ENCODE measurements around the gene ASF1B. TPM values are rescaled to one million over a fixed set of nuclear protein-coding genes. Genes with fewer than 3 reads are reported as not detected.

Gene ASF1B
- total and polyA plus RNA-seq, 5 donors from 2014 or later, result 4.6 to 10.1 (median 8.6) TPM

DNA sequence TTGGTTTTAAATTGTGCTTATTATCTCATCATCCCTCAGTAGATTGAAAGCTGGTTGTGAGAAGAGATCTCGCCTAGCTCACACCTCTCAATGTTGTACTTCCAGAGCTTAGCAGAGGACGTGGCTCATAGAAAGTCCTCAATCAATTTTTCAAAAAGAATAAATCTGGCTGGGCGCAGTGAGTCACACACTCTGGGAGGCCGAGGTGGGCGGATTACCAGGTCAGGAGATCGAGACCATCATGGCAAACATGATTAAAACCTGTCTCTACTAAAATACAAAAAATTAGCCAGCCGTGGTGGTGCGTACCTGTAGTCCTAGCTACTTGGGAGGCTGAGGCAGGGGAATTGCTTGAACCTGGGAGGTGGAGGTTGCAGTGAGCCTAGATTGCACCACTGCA, 4.7 kb upstream of the ASF1B start:
- H3K4me1 ChIP-seq (ENCODE audit: control insufficient read depth, insufficient read depth, low read length, poor library complexity, severe bottlenecking), result peaks cover 17% of the 10 kb centered on the region
- DNase-seq (no peak), ATAC-seq (ENCODE audit: low read depth in 2 of 2) (no peak)
- Mint-ChIP-seq H3K4me1 (peaks cover 11 to 44% (median 33%) of the 10 kb centered on the region in 4 donors), H3K36me3 (peaks cover 13% of the 10 kb centered on the region), H3K27me3 (no peaks in the 10 kb centered on the region), H3K4me3 (peak overlapping the region in 1 of 4 donors; percentile 30), H3K9me3 (no peaks in the 10 kb centered on the region), H3K27ac (no peak overlapping the region)
- H3K27me3 ChIP-seq (ENCODE audit: control insufficient read depth, insufficient read depth, low read length), result no peaks in the 10 kb centered on the region
- H3K36me3 ChIP-seq (ENCODE audit: control insufficient read depth, insufficient read depth, low read length), result peaks cover 7% of the 10 kb centered on the region
- no peaks in the 10 kb centered on the region for H3K9me3 ChIP-seq (ENCODE audit: control insufficient read depth in 2 of 2, low read length in 2 of 2)
- no peak overlapping the region for H3K27ac ChIP-seq (ENCODE audit: insufficient read depth, low read length, poor library complexity, severe bottlenecking)
- no peak overlapping the region for H3K4me3 ChIP-seq (ENCODE audit: low read depth, low read length)

- Mint-ChIP-seq H3K27ac (peak overlapping the region in 2 of 3 donors; percentile 64 to 65), H3K9me3 (no peaks in the 10 kb centered on the region), H3K4me1 (peaks cover 11 to 47% (median 25%) of the 10 kb centered on the region in 4 donors), H3K36me3 (peaks cover 11% of the 10 kb centered on the region), H3K27me3 (no peaks in the 10 kb centered on the region), H3K4me3 (peak overlapping the region in 3 of 4 donors; percentile 14 to 59 (median 51))
- Histone ChIP-seq H3K36me3 (ENCODE audit: control insufficient read depth, insufficient read depth, low read length) (peaks cover 7% of the 10 kb centered on the region), H3K9me3 (ENCODE audit: control insufficient read depth in 2 of 2, low read length in 2 of 2) (no peaks in the 10 kb centered on the region), H3K27me3 (ENCODE audit: control insufficient read depth, insufficient read depth, low read length) (no peaks in the 10 kb centered on the region), H3K4me1 (ENCODE audit: control insufficient read depth, insufficient read depth, low read length, poor library complexity, severe bottlenecking) (peaks cover 26% of the 10 kb centered on the region), H3K4me3 (ENCODE audit: low read depth, low read length) (no peak overlapping the region), H3K27ac (ENCODE audit: insufficient read depth, low read length, poor library complexity, severe bottlenecking) (no peak overlapping the region)
- no peak for ATAC-seq (ENCODE audit: low read depth in 2 of 2)
- no peak for DNase-seq
Measured at GRCh38 chr19:14139944-14140343, 3.6 kb upstream of the ASF1B start.

DNA sequence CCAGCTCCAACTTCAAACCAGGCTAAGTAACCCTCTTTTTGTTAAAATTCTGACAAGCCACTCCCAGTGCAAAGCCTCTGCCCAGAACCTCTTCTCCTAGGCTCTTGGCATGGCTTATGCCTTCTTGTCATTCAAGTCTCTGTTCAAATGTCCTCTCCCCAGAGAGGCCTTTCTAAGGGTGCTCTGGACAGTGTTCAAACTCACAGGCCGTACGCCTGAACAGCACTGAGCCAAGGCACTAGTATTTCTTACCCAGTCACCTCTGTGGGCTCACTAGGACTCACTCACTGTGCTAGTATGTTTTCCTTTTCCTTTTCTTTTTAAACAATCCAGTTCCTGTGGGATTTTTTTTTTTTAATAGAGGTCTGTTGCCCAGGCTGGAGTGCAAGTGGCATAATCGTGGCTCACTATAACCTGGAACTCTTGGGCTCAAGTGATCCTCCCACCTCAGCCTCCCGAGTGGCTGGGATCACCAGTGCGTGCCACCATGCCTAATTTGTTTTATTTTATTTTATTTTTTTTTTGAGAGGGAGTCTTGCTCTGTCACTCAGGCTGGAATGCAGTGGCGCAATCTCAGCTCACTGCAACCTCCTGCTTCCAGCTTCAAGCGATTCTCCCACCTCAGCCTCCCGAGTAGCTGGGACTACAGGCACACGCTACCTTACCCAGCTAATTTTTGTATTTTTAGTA, 2.3 kb upstream of the ASF1B start:
- no peaks in the 10 kb centered on the region for H3K27me3 ChIP-seq (ENCODE audit: control insufficient read depth, insufficient read depth, low read length)
- ATAC-seq (ENCODE audit: low read depth in 2 of 2) (no peak), DNase-seq (no peak)
- H3K4me1 Mint-ChIP-seq, result peaks cover 14 to 49% (median 27%) of the 10 kb centered on the region in 4 donors
- H3K27ac ChIP-seq (ENCODE audit: insufficient read depth, low read length, poor library complexity, severe bottlenecking), result no peak overlapping the region
- no peaks in the 10 kb centered on the region for H3K9me3 ChIP-seq (ENCODE audit: control insufficient read depth in 2 of 2, low read length in 2 of 2)
- H3K4me3 ChIP-seq (ENCODE audit: low read depth, low read length), result peak overlapping the region; percentile 19
- H3K36me3 Mint-ChIP-seq, result peaks cover 11% of the 10 kb centered on the region
- peak overlapping the region in 2 of 3 donors; percentile 69 to 78 for H3K27ac Mint-ChIP-seq
- no peaks in the 10 kb centered on the region for H3K27me3 Mint-ChIP-seq
- H3K4me1 ChIP-seq (ENCODE audit: control insufficient read depth, insufficient read depth, low read length, poor library complexity, severe bottlenecking), result peaks cover 26% of the 10 kb centered on the region
- H3K36me3 ChIP-seq (ENCODE audit: control insufficient read depth, insufficient read depth, low read length), result peaks cover 7% of the 10 kb centered on the region
- peak overlapping the region; percentile 57 to 93 (median 76) for H3K4me3 Mint-ChIP-seq
- no peaks in the 10 kb centered on the region for H3K9me3 Mint-ChIP-seq

GRCh38 chr19:14135985-14136508, 342 bp downstream of the ASF1B start:
- H3K27me3 Mint-ChIP-seq, result no peaks in the 10 kb centered on the region
- H3K4me3 Mint-ChIP-seq, result peak overlapping the region; percentile 89 to 94 (median 93)
- peaks cover 7% of the 10 kb centered on the region for H3K36me3 ChIP-seq (ENCODE audit: control insufficient read depth, insufficient read depth, low read length)
- DNase-seq (no peak), ATAC-seq (ENCODE audit: low read depth in 2 of 2) (no peak)
- H3K27ac Mint-ChIP-seq, result peak overlapping the region; percentile 82 to 94 (median 93)
- H3K27ac ChIP-seq (ENCODE audit: insufficient read depth, low read length, poor library complexity, severe bottlenecking), result peak overlapping the region; percentile 94
- H3K4me3 ChIP-seq (ENCODE audit: low read depth, low read length), result peak overlapping the region; percentile 34
- H3K9me3 Mint-ChIP-seq, result no peaks in the 10 kb centered on the region
- peaks cover 11 to 33% (median 21%) of the 10 kb centered on the region in 4 donors for H3K4me1 Mint-ChIP-seq
- peaks cover 26% of the 10 kb centered on the region for H3K4me1 ChIP-seq (ENCODE audit: control insufficient read depth, insufficient read depth, low read length, poor library complexity, severe bottlenecking)
- no peaks in the 10 kb centered on the region for H3K27me3 ChIP-seq (ENCODE audit: control insufficient read depth, insufficient read depth, low read length)
- H3K9me3 ChIP-seq (ENCODE audit: control insufficient read depth in 2 of 2, low read length in 2 of 2), result no peaks in the 10 kb centered on the region
- peaks cover 7% of the 10 kb centered on the region for H3K36me3 Mint-ChIP-seq

GRCh38 chr19:14135355-14135754, 1.0 kb downstream of the ASF1B start:
- peak overlapping the region; percentile 94 for H3K27ac ChIP-seq (ENCODE audit: insufficient read depth, low read length, poor library complexity, severe bottlenecking)
- ATAC-seq (ENCODE audit: low read depth in 2 of 2), result no peak
- H3K4me3 ChIP-seq (ENCODE audit: low read depth, low read length), result peak overlapping the region; percentile 34
- H3K4me1 ChIP-seq (ENCODE audit: control insufficient read depth, insufficient read depth, low read length, poor library complexity, severe bottlenecking), result peaks cover 26% of the 10 kb centered on the region
- H3K9me3 Mint-ChIP-seq, result no peaks in the 10 kb centered on the region
- peak overlapping the region; percentile 78 to 94 (median 90) for H3K4me3 Mint-ChIP-seq
- peaks cover 7% of the 10 kb centered on the region for H3K36me3 ChIP-seq (ENCODE audit: control insufficient read depth, insufficient read depth, low read length)
- peaks cover 11 to 31% (median 20%) of the 10 kb centered on the region in 4 donors for H3K4me1 Mint-ChIP-seq
- no peak for DNase-seq
- H3K27ac Mint-ChIP-seq, result peak overlapping the region in 1 of 3 donors; percentile 67
- no peaks in the 10 kb centered on the region for H3K9me3 ChIP-seq (ENCODE audit: control insufficient read depth in 2 of 2, low read length in 2 of 2)
- peaks cover 7% of the 10 kb centered on the region for H3K36me3 Mint-ChIP-seq
- H3K27me3 ChIP-seq (ENCODE audit: control insufficient read depth, insufficient read depth, low read length), result no peaks in the 10 kb centered on the region
- H3K27me3 Mint-ChIP-seq, result no peaks in the 10 kb centered on the region

DNA sequence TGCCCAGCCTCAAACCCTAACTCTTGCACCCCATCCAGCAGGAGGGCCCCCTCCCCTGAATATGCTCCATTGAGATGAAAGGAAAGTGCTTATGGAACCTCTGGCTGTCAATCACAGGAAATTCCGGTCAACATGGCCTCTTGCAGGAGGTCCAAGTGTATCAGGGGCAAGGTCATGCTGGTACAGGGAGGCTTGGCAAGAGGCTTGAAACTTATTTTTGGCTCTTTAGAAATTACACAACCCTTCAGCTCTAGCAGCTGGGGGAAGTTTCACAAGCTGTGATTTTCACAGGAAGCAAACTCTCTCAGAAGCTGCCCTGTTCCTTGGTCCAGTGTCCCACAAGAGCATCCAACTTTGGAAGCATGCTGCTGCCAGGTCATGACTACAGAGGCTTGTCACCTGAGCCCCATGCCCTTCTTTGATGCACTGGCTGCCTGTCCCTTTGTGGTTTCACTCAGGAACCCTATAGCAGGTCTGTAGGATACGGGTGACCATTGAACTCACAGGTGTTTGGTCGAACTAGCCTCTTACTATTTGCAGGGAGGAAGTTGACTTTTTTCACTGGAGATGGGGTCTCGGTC, 8.4 kb downstream of the ASF1B start:
- no peak for ATAC-seq (ENCODE audit: low read depth in 2 of 2)
- H3K27ac Mint-ChIP-seq, result no peak overlapping the region
- no peak overlapping the region for H3K27ac ChIP-seq (ENCODE audit: insufficient read depth, low read length, poor library complexity, severe bottlenecking)

GRCh38 chr19:14127176-14127575, 9.2 kb downstream of the ASF1B start:
- Histone ChIP-seq H3K4me3 (ENCODE audit: low read depth, low read length) (no peak overlapping the region), H3K36me3 (ENCODE audit: control insufficient read depth, insufficient read depth, low read length) (no peaks in the 10 kb centered on the region), H3K27me3 (ENCODE audit: control insufficient read depth, insufficient read depth, low read length) (no peaks in the 10 kb centered on the region), H3K9me3 (ENCODE audit: control insufficient read depth in 2 of 2, low read length in 2 of 2) (no peaks in the 10 kb centered on the region), H3K4me1 (ENCODE audit: control insufficient read depth, insufficient read depth, low read length, poor library complexity, severe bottlenecking) (no peaks in the 10 kb centered on the region), H3K27ac (ENCODE audit: insufficient read depth, low read length, poor library complexity, severe bottlenecking) (no peak overlapping the region)
- H3K4me3 Mint-ChIP-seq, result peak overlapping the region in 1 of 4 donors; percentile 21
- no peak overlapping the region for H3K27ac Mint-ChIP-seq
- no peak for DNase-seq
- H3K36me3 Mint-ChIP-seq, result peaks cover 3% of the 10 kb centered on the region
- H3K27me3 Mint-ChIP-seq, result no peaks in the 10 kb centered on the region
- peaks cover 0 to 2% (median 0%) of the 10 kb centered on the region in 4 donors for H3K4me1 Mint-ChIP-seq
- no peak for ATAC-seq (ENCODE audit: low read depth in 2 of 2)
- no peaks in the 10 kb centered on the region for H3K9me3 Mint-ChIP-seq

More for the DNA sequence above, 8.4 kb downstream of the ASF1B start:
- no peaks in the 10 kb centered on the region for H3K9me3 ChIP-seq (ENCODE audit: control insufficient read depth in 2 of 2, low read length in 2 of 2)
- no peaks in the 10 kb centered on the region for H3K9me3 Mint-ChIP-seq
- no peaks in the 10 kb centered on the region for H3K27me3 Mint-ChIP-seq
- H3K4me3 Mint-ChIP-seq, result no peak overlapping the region
- DNase-seq, result no peak
- no peaks in the 10 kb centered on the region for H3K4me1 ChIP-seq (ENCODE audit: control insufficient read depth, insufficient read depth, low read length, poor library complexity, severe bottlenecking)
- H3K36me3 ChIP-seq (ENCODE audit: control insufficient read depth, insufficient read depth, low read length), result no peaks in the 10 kb centered on the region
- H3K36me3 Mint-ChIP-seq, result peaks cover 1% of the 10 kb centered on the region
- H3K4me3 ChIP-seq (ENCODE audit: low read depth, low read length), result no peak overlapping the region
- H3K4me1 Mint-ChIP-seq, result peaks cover 0 to under 1% (median 0%) of the 10 kb centered on the region in 4 donors
- H3K27me3 ChIP-seq (ENCODE audit: control insufficient read depth, insufficient read depth, low read length), result no peaks in the 10 kb centered on the region
